ENCODE measurements around the gene GPR150. TPM values are rescaled to one million over a fixed set of nuclear protein-coding genes. Genes with fewer than 3 reads are reported as not detected.

GPR150 gene
- total RNA-seq, 2 donors from 2014 or later: 0.27 to 0.52 TPM

GRCh38 chr5:95669540-95669939, 49.7 kb downstream of the GPR150 start:
- peak; percentile 38 for DNase-seq
- Histone ChIP-seq H3K27ac (peak overlapping the region; percentile 12), H3K27me3 (no peaks in the 10 kb centered on the region), H3K9ac (ENCODE audit: low read depth in 2 of 2, low read length in 2 of 2) (no peak overlapping the region), H3K36me3 (no peaks in the 10 kb centered on the region), H3K9me3 (no peaks in the 10 kb centered on the region), H3K4me3 (no peak overlapping the region), H3K4me1 (no peaks in the 10 kb centered on the region)
- TF ChIP-seq, protein P1, sequence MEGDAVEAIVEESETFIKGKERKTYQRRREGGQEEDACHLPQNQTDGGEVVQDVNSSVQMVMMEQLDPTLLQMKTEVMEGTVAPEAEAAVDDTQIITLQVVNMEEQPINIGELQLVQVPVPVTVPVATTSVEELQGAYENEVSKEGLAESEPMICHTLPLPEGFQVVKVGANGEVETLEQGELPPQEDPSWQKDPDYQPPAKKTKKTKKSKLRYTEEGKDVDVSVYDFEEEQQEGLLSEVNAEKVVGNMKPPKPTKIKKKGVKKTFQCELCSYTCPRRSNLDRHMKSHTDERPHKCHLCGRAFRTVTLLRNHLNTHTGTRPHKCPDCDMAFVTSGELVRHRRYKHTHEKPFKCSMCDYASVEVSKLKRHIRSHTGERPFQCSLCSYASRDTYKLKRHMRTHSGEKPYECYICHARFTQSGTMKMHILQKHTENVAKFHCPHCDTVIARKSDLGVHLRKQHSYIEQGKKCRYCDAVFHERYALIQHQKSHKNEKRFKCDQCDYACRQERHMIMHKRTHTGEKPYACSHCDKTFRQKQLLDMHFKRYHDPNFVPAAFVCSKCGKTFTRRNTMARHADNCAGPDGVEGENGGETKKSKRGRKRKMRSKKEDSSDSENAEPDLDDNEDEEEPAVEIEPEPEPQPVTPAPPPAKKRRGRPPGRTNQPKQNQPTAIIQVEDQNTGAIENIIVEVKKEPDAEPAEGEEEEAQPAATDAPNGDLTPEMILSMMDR (IDR thresholded peaks at IDR 0.05): no peak
- intact Hi-C loops (cut with DNase I): loop anchor here (10.0 kb wide), 1 partner anchor 65 kb away; the partner anchor contains the start of gene RHOBTB3

DNA sequence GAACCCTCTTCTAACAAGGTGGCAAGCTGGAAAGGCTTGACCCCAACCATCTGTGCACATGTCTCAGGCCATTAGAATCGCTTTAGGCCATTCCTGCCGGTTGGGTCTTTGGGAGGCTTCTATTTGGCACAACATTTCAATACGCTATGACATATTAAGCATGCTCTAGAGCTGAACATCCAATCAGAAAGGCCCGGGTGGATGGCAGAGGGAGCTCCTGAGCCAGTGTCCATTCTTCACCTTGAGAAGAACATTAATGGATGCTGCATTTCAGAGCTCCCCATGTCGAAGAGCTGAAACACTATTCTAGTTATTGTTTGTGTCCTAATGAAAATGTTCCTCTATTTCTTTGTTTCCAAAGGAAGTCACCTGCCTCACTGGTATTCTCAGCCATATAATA, 50.1 kb downstream of the GPR150 start:
- no peaks in the 10 kb centered on the region for H3K9me3 ChIP-seq
- TF ChIP-seq, protein P1 (IDR thresholded peaks at IDR 0.05): no peak
- no peaks in the 10 kb centered on the region for H3K4me1 ChIP-seq
- intact Hi-C loops (cut with DNase I): loop anchor here (10.0 kb wide), 1 partner anchor 65 kb away; the partner anchor contains the start of gene RHOBTB3
- no peak overlapping the region for H3K9ac ChIP-seq (ENCODE audit: low read depth in 2 of 2, low read length in 2 of 2)
- DNase-seq: no peak
- H3K36me3 ChIP-seq: no peaks in the 10 kb centered on the region
- no peaks in the 10 kb centered on the region for H3K27me3 ChIP-seq
- no peak overlapping the region for H3K4me3 ChIP-seq
- H3K27ac ChIP-seq: peak overlapping the region; percentile 1

- H3K36me3 ChIP-seq: no peaks in the 10 kb centered on the region
- DNase-seq: no peak
- H3K9ac ChIP-seq (ENCODE audit: low read depth in 2 of 2, low read length in 2 of 2): no peak overlapping the region
- TF ChIP-seq, protein P1 (IDR thresholded peaks at IDR 0.05): no peak
- H3K4me3 ChIP-seq: no peak overlapping the region
- H3K27me3 ChIP-seq: no peaks in the 10 kb centered on the region
- no peak overlapping the region for H3K27ac ChIP-seq
- intact Hi-C loops (cut with DNase I): no loop called here
- no peaks in the 10 kb centered on the region for H3K9me3 ChIP-seq
- H3K4me1 ChIP-seq: no peaks in the 10 kb centered on the region
Observed at GRCh38 chr5:95670568-95670967, 50.7 kb downstream of the GPR150 start.

Other genes with a start within 250 kb of the GPR150 start
- gene FAM81B, start 228.7 kb upstream of the GPR150 start, total RNA-seq: not detected
- gene SKIC3, start 65.1 kb upstream of the GPR150 start, total RNA-seq: 10 to 100 TPM; 51.3 to 65.8 TPM
- gene ARSK, start 65.0 kb upstream of the GPR150 start, total RNA-seq: 1 to 10 TPM; 3.7 to 4.3 TPM
- gene RFESD, start 26.7 kb downstream of the GPR150 start, total RNA-seq: 1 to 10 TPM in 1 of 2 donors, under 1 TPM in 1; 0.89 to 2.0 TPM
- under 1 TPM; 0.37 to 0.40 TPM for gene SPATA9, start 62.9 kb downstream of the GPR150 start, total RNA-seq
- gene RHOBTB3, start 111.2 kb downstream of the GPR150 start, total RNA-seq: 10 to 100 TPM; 50.0 to 59.0 TPM
- gene GLRX, start 202.6 kb downstream of the GPR150 start, total RNA-seq: 10 to 100 TPM; 52.8 to 89.6 TPM

All from colonic mucosa (tissue), 4 donors.